ENCODE measurements around the gene ADGRA3.
"Not testable (repeated sequence)": the region's sequence is repeated elsewhere in the genome, so short reads cannot be mapped to it uniquely, and the experiment has no call there.

Gene ADGRA3

GRCh38 chr4:22482250-22483127, 33.4 kb downstream of the ADGRA3 start:
- in situ Hi-C loops (cut with MboI; ENCODE audit: low sequenced_read_pairs), result no loop called here

- in situ Hi-C loops (cut with MboI; ENCODE audit: low sequenced_read_pairs), result no loop called here
Observed at GRCh38 chr4:22480675-22481327, 35.1 kb downstream of the ADGRA3 start.

GRCh38 chr4:22478426-22478825, 37.4 kb downstream of the ADGRA3 start:
- in situ Hi-C loops (cut with MboI; ENCODE audit: low sequenced_read_pairs), result no loop called here

- in situ Hi-C loops (cut with MboI; ENCODE audit: low sequenced_read_pairs), result no loop called here
Observed at GRCh38 chr4:22477813-22478182, 38.1 kb downstream of the ADGRA3 start.

- in situ Hi-C loops (cut with MboI; ENCODE audit: low sequenced_read_pairs), result no loop called here
Observed at GRCh38 chr4:22477136-22477812, 38.6 kb downstream of the ADGRA3 start.

- in situ Hi-C loops (cut with MboI; ENCODE audit: low sequenced_read_pairs), result no loop called here
Observed at GRCh38 chr4:22476011-22476410, 39.9 kb downstream of the ADGRA3 start.

- in situ Hi-C loops (cut with MboI; ENCODE audit: low sequenced_read_pairs), result not testable (repeated sequence)
Observed at GRCh38 chr4:22475311-22475646, 40.6 kb downstream of the ADGRA3 start.

- in situ Hi-C loops (cut with MboI; ENCODE audit: low sequenced_read_pairs), result no loop called here
Observed at GRCh38 chr4:22474636-22475310, 41.1 kb downstream of the ADGRA3 start.

- in situ Hi-C loops (cut with MboI; ENCODE audit: low sequenced_read_pairs), result no loop called here
Observed at GRCh38 chr4:22473268-22473667, 42.6 kb downstream of the ADGRA3 start.

- in situ Hi-C loops (cut with MboI; ENCODE audit: low sequenced_read_pairs), result no loop called here
Observed at GRCh38 chr4:22471999-22472461, 43.8 kb downstream of the ADGRA3 start.

GRCh38 chr4:22471419-22471818, 44.4 kb downstream of the ADGRA3 start:
- in situ Hi-C loops (cut with MboI; ENCODE audit: low sequenced_read_pairs), result no loop called here

- in situ Hi-C loops (cut with MboI; ENCODE audit: low sequenced_read_pairs), result no loop called here
Observed at GRCh38 chr4:22466581-22466980, 49.3 kb downstream of the ADGRA3 start.

- in situ Hi-C loops (cut with MboI; ENCODE audit: low sequenced_read_pairs), result no loop called here
Observed at GRCh38 chr4:22465996-22466395, 49.9 kb downstream of the ADGRA3 start.

GRCh38 chr4:22465349-22465748, 50.5 kb downstream of the ADGRA3 start:
- in situ Hi-C loops (cut with MboI; ENCODE audit: low sequenced_read_pairs), result no loop called here

GRCh38 chr4:22463179-22463578, 52.7 kb downstream of the ADGRA3 start:
- in situ Hi-C loops (cut with MboI; ENCODE audit: low sequenced_read_pairs), result no loop called here

GRCh38 chr4:22462688-22463087, 53.2 kb downstream of the ADGRA3 start:
- in situ Hi-C loops (cut with MboI; ENCODE audit: low sequenced_read_pairs), result no loop called here

GRCh38 chr4:22460266-22460665, 55.6 kb downstream of the ADGRA3 start:
- in situ Hi-C loops (cut with MboI; ENCODE audit: low sequenced_read_pairs), result no loop called here

GRCh38 chr4:22458098-22458497, 57.8 kb downstream of the ADGRA3 start:
- in situ Hi-C loops (cut with MboI; ENCODE audit: low sequenced_read_pairs), result no loop called here

GRCh38 chr4:22457348-22457747, 58.5 kb downstream of the ADGRA3 start:
- in situ Hi-C loops (cut with MboI; ENCODE audit: low sequenced_read_pairs), result no loop called here

GRCh38 chr4:22456291-22456690, 59.6 kb downstream of the ADGRA3 start:
- in situ Hi-C loops (cut with MboI; ENCODE audit: low sequenced_read_pairs), result no loop called here

GRCh38 chr4:22454955-22455354, 60.9 kb downstream of the ADGRA3 start:
- in situ Hi-C loops (cut with MboI; ENCODE audit: low sequenced_read_pairs), result no loop called here

Measured in hTERT RPE-1 (cell line).